Mucosa of gallbladder (tissue), 1 donor: ENCODE results near the gene VEZF1. TPM values are rescaled to one million over a fixed set of nuclear protein-coding genes. Genes with fewer than 3 reads are reported as not detected.

ENCODE experiments used
- DNase-seq: peaks from one replicate; pipeline ENCODE4 v3.0.0-alpha.2; 2020; ENCODE audit warnings: low spot score
- total RNA-seq: library from RNA; stranded (reverse); gene quantifications from one replicate; pipeline ENCODE4 v1.2.1, GENCODE V29; 2021
- donor health status: DM: no; HTN: no; CAD: no.

Gene VEZF1
- total RNA-seq, 1 donor from 2014 or later = 64.9 TPM

DNA sequence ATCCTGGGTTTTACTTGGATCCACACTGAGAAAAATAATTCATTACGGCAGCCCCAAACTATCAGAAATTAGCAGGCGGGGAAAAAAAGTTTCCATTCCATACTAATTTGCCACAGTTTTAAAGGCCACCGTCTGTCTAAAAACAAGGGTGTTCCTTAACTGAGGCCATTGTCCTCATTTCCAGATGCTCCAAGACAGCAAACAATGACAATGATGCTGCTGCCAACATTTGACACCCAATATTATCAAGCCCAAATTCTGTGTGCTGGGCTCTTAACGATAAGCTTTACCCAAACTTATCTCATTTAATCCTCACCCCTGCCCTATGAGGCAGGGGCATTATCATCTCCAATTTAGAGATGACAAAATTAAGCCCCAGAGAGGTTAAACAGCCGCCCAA is 59.1 kb downstream of the VEZF1 start:
- no peak for DNase-seq

DNA sequence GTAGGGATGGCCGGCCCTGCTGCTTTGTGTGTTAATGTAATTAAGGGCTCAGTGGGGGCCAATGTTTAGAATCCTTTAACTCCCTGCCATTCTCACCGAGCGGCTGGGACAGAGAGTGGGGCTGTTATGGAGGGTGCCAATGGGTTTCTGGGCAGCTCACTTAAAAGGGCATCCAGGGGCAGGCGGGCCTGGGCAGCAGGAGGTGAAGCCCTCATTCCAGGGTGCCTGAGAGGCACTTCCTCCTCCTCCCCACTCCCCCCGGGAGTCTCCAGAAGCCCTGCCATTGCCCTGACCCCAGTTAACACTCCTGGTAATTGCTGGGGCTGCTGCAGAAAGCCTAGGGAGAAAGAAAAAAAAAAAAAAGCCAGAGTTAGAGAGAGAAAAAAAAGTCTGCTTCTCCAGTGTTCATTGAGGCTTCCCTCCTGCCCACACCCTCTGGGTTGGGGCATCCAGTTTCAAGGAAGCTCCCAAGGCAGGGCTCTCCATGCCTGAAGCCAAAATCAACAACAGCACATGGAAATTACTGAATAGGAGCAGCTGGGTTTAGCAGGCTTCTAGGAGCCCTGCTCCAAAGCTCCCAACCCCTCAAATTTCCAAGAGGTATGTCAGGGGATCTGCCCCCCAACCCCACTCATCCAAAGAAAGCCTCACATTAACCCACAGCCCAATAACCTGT is 60.9 kb downstream of the VEZF1 start:
- DNase-seq = no peak

DNA sequence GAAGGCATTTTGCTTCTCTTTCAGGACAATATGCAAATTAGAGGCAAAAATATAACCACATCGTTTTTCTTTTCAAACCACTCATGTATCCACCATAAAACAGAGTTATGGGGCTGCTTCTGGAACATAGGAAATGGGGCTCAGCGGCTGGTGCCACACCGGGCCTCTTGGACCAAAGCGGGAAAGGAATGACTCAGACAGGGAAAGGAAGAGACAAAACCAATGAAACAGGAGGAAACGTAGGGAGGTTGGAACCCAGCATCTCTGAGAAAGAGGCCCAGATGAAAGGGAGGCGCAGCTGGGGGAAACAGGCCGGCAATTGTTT is 61.4 kb downstream of the VEZF1 start:
- no peak for DNase-seq

DNA sequence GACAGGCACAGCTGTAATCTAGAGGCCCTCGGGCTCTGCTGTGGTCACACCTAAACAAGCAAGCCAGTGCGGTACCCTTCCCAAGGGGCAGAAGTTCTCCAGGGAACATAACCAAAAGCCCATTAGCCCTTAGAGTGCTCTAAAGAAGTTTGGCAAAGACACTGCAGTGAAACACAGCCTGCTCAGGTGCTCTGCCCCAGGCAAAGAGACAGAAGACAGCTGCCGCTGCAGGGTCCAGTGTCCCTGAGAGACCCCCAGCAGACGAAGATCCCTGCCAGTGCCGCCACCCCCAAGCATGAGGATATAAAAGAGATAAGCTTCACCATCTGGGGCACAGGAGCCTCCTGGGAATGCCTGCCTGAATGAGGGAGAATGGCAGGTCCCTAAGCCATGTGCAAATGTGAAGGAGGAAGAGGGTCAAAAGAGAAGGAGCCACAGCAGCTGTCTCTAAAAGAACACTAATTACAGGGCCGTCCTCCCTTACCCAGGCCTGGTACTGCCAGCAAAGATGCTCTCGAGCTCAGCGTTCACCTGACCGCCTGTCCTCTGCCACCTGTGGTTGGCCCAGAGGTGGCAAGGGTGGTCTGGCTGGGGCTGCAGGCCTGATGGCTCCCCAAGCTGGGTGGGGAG is 62.6 kb downstream of the VEZF1 start:
- no peak for DNase-seq

DNA sequence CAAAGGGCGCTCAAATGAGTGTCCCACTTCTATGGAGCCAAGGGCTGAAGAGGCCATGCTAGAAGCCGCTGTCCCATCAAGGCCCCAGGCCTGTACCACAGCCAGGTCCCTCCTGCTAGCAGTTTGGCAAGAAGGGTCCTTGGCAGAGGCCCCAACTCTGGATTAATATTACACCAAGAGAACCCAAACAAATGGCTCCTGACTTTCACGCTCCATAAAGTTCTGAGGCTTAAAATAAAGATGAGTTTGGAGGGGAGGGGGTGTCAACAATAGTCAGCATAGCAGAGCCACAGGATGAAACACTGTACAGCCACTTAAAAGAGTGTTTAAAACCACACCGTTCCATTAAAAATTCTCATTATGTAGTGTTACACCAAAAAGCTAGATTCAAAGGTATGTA is 63.4 kb downstream of the VEZF1 start:
- no peak for DNase-seq

Other genes starting within 250 kb of the VEZF1 start
- not detected for gene CCDC182, start 243.0 kb downstream of the VEZF1 start, total RNA-seq
- gene MRPS23, start 138.2 kb downstream of the VEZF1 start, total RNA-seq = 32.5 TPM
- 36.9 TPM for gene CUEDC1, start 32.8 kb downstream of the VEZF1 start, total RNA-seq
- 187 TPM for gene SRSF1, start 19.0 kb upstream of the VEZF1 start, total RNA-seq
- gene DYNLL2, start 95.2 kb upstream of the VEZF1 start, total RNA-seq = 55.7 TPM
- not detected for gene OR4D1, start 160.1 kb upstream of the VEZF1 start, total RNA-seq
- not detected for gene OR4D2, start 178.7 kb upstream of the VEZF1 start, total RNA-seq
- gene EPX, start 204.5 kb upstream of the VEZF1 start, total RNA-seq = not detected
- 16.6 TPM for gene MKS1, start 231.0 kb upstream of the VEZF1 start, total RNA-seq